Measurements from ENCODE around the gene POLDIP3. TPM values are rescaled to one million over a fixed set of nuclear protein-coding genes. Genes with fewer than 3 reads are reported as not detected.

POLDIP3 gene
- total and polyA plus RNA-seq, 2 donors (not counting 3 experiments of a cell fraction or from before 2014, with no cell fraction given), result 29.3 to 60.4 TPM

- Histone ChIP-seq H3K79me2 (ENCODE audit: control insufficient read depth, insufficient read depth, low read length) (peaks cover 63% of the 10 kb centered on the region), H3K36me3 (ENCODE audit: control insufficient read depth in 2 of 2, extremely low read depth in 1 of 2, insufficient read depth in 2 of 2, low read length in 2 of 2) (no peaks in the 10 kb centered on the region), H3K9me3 (replicated peaks; ENCODE audit: control insufficient read depth, insufficient read depth, low read length) (no peaks in the 10 kb centered on the region), H3K27me3 (ENCODE audit: control insufficient read depth in 2 of 2, insufficient read depth in 2 of 2, low read length in 2 of 2) (no peaks in the 10 kb centered on the region), H3K4me1 (ENCODE audit: control insufficient read depth, extremely low read depth, insufficient read depth, low read length) (peaks cover 42% of the 10 kb centered on the region), H3K9ac (replicated peaks; ENCODE audit: extremely low read depth, insufficient read depth, low read length) (no peak overlapping the region), H4K20me1 (replicated peaks; ENCODE audit: control insufficient read depth, extremely low read depth, insufficient read depth, low read length) (no peaks in the 10 kb centered on the region), H2AFZ (ENCODE audit: low read depth, low read length) (no peak overlapping the region), H3K4me2 (ENCODE audit: insufficient read depth, low read length) (peak overlapping the region; percentile 40), H3K9me1 (replicated peaks; ENCODE audit: control insufficient read depth, extremely low read depth, insufficient read depth, low read length) (no peaks in the 10 kb centered on the region), H3K27ac (ENCODE audit: insufficient read depth, low read depth, low read length) (peak overlapping the region; percentile 3), H3K4me3 (replicated peaks in 1 of 3; ENCODE audit: insufficient read depth in 1 of 3, low read depth in 1 of 3, low read length in 3 of 3) (no peak overlapping the region)
- BruUV-seq (replicated peaks), result no TSS peak
- peak; percentile 42 for DNase-seq (ENCODE audit: low read depth, low spot score)
- FAIRE-seq, result no peak
- dilution Hi-C loops (cut with MboI; ENCODE audit: extremely low pct_ligation_motif_present, low sequenced_read_pairs), result no loop called here
- TF ChIP-seq EZH2 (IDR thresholded peaks at IDR 0.05; ENCODE audit: borderline replicate concordance, low read depth, low read length, severe bottlenecking) (no peak), POLR2AphosphoS5 (IDR thresholded peaks at IDR 0.05; ENCODE audit: insufficient read depth, low read depth, low read length) (no peak), JUN (IDR thresholded peaks at IDR 0.05; ENCODE audit: borderline replicate concordance, insufficient read depth, insufficient read length, low read depth) (no peak), GATA2 (IDR thresholded peaks at IDR 0.05; ENCODE audit: insufficient read depth, insufficient read length, low read depth, low read length) (no peak), CTCF (IDR thresholded peaks at IDR 0.05; ENCODE audit: extremely low read depth in 1 of 2, insufficient read depth in 1 of 2, low read depth in 1 of 2, low read length in 2 of 2) (no peak), MYC (IDR thresholded peaks at IDR 0.05; ENCODE audit: low read depth, low read length) (no peak), POLR2A (IDR thresholded peaks at IDR 0.05; ENCODE audit: low read depth, low read length) (no peak), MAX (IDR thresholded peaks at IDR 0.05; ENCODE audit: insufficient read depth, insufficient read length) (no peak), FOS (IDR thresholded peaks at IDR 0.05; ENCODE audit: borderline replicate concordance, insufficient read depth, low read length) (no peak)
- ChIA-PET POLR2A (interaction anchor here (0.6 kb wide), 1 partner anchor 12 kb away, joined by 3 read pairs; no protein-coding TSS in a partner anchor), CTCF (interaction anchor here (0.8 to 1.9 kb wide), 3 partner anchors 8 to 26 kb away, joined by 3 to 6 read pairs (median 3); no protein-coding TSS in a partner anchor)
- intact Hi-C loops (cut with micrococcal nuclease), result no loop called here
Observed at GRCh38 chr22:42646569-42647525, 32.2 kb upstream of the POLDIP3 start.
